HepG2 (cell line): Measurements from ENCODE around the gene NUP85. TPM values are rescaled to one million over a fixed set of nuclear protein-coding genes. Genes with fewer than 3 reads are reported as not detected.

Source experiments
- CREB1 ChIP-seq, 2 experiments: fragments of 450-650 bp in 1 of 2; IDR thresholded peaks; 2 replicates each; pipeline ENCODE4 v1.6.1; 2016 to 2017; ENCODE audit warnings: control low read depth in 1 of 2, mild to moderate bottlenecking in 1 of 2, missing compliant biosample characterization in 1 of 2, missing genetic modification characterization in 1 of 2
- ELF4 ChIP-seq: sonication (generic); formaldehyde crosslinking; IDR thresholded peaks from 2 replicates; pipeline ENCODE4 v1.5.0; 2020; ENCODE audit warnings: missing genetic modification reagents, mild to moderate bottlenecking, moderate library complexity, borderline replicate concordance
- FLYWCH1 ChIP-seq: sonication (generic); formaldehyde crosslinking; IDR thresholded peaks from 2 replicates; pipeline ENCODE4 v1.8.1; 2023; ENCODE audit warnings: mild to moderate bottlenecking, missing genetic modification reagents
- IKZF4 ChIP-seq: sonication (generic); formaldehyde crosslinking; IDR thresholded peaks from 2 replicates; pipeline ENCODE4 v1.5.1; 2020; ENCODE audit warnings: borderline replicate concordance, mild to moderate bottlenecking, low read depth, missing genetic modification reagents; ENCODE audit errors: not compliant biosample characterization
- JUN ChIP-seq: sonication (generic); formaldehyde crosslinking; IDR thresholded peaks from 2 replicates; pipeline ENCODE4 v1.4.0; 2020; ENCODE audit warnings: mild to moderate bottlenecking, missing genetic modification reagents
- KDM4B ChIP-seq: sonication (generic); formaldehyde crosslinking; IDR thresholded peaks from 2 replicates; pipeline ENCODE4 v1.4.0; 2020; ENCODE audit warnings: missing genetic modification reagents
- ONECUT2 ChIP-seq: sonication (generic); formaldehyde crosslinking; IDR thresholded peaks from 2 replicates; pipeline ENCODE4 v1.4.0; 2020; ENCODE audit warnings: missing genetic modification reagents
- PHF5A ChIP-seq: IDR thresholded peaks from one replicate; pipeline ENCODE4 v1.6.1; 2018; ENCODE audit warnings: low read depth, missing genetic modification reagents; ENCODE audit not compliant: unreplicated experiment
- SAFB2 ChIP-seq: sonication (generic); formaldehyde crosslinking; IDR thresholded peaks from 2 replicates; pipeline ENCODE4 v1.5.1; 2020; ENCODE audit warnings: missing genetic modification reagents, low read depth, mild to moderate bottlenecking, borderline replicate concordance
- SETDB1 ChIP-seq: sonication (generic); formaldehyde crosslinking; IDR thresholded peaks from 2 replicates; pipeline ENCODE4 v1.5.1; 2020; ENCODE audit warnings: missing genetic modification reagents, mild to moderate bottlenecking, borderline replicate concordance
- STAT6 ChIP-seq: sonication (generic); formaldehyde crosslinking; IDR thresholded peaks from 2 replicates; pipeline ENCODE4 v1.4.0; 2020; ENCODE audit warnings: missing genetic modification reagents, mild to moderate bottlenecking, borderline replicate concordance
- ZNF484 ChIP-seq: sonication (generic); formaldehyde crosslinking; IDR thresholded peaks from 2 replicates; pipeline ENCODE4 v1.5.1; 2020; ENCODE audit warnings: mild to moderate bottlenecking, low read depth, missing genetic modification reagents, borderline replicate concordance
- ZNF513 ChIP-seq: sonication (generic); formaldehyde crosslinking; conservative IDR thresholded peaks from 2 replicates; pipeline ENCODE4 v1.5.0; 2020; ENCODE audit warnings: missing genetic modification reagents
- polyA plus RNA-seq, 8 experiments: library from polyadenylated mRNA; depleted of rRNA in 3 of 8; stranded (reverse) in 7 of 8; unstranded in 1 of 8; fragments of >200 nt; fragmentation: Illumina TruSeq in 4 of 8; extraction: Trizol in 4 of 8; gene quantifications; 2 replicates each; pipeline versions ENCODE4 v1.2.1 to v1.2.3, GENCODE V29; 2011 to 2016; ENCODE audit warnings: low read depth in 4 of 8, missing spikeins in 1 of 8, mixed read lengths in 1 of 8; ENCODE audit not compliant: insufficient read depth in 1 of 8
- total RNA-seq, 5 experiments: library from RNA; depleted of rRNA; stranded (reverse); fragments of >200 nt; fragmentation: Illumina TruSeq; extraction: Trizol; gene quantifications; 2 replicates each; pipeline ENCODE4 v1.2.3, GENCODE V29; 2016; ENCODE audit warnings: low read depth in 1 of 5
- TF ChIP-seq, protein P1 (sequence below): sonication (generic); formaldehyde crosslinking; IDR thresholded peaks from 2 replicates; pipeline ENCODE4 v1.9.0; 2021; ENCODE audit warnings: missing genetic modification reagents, mild to moderate bottlenecking, borderline replicate concordance
- TF ChIP-seq, protein P2 (sequence below): sonication (generic); formaldehyde crosslinking; IDR thresholded peaks from 2 replicates; pipeline ENCODE4 v1.5.0; 2020; ENCODE audit warnings: mild to moderate bottlenecking, missing genetic modification reagents, borderline replicate concordance

Gene NUP85
- total and polyA plus RNA-seq, 2 of the 13 experiments (the other 11 are each of a cell fraction or from before 2014, with no cell fraction given) = 89.1 to 124 TPM

- TF ChIP-seq ONECUT2 (CRISPR knock-in tag) (no peak), SETDB1 (CRISPR knock-in tag) (no peak), ELF4 (CRISPR knock-in tag) (no peak), CREB1 (IDR thresholded peaks at IDR 0.05) (no peak), CREB1 (CRISPR knock-in tag; IDR thresholded peaks at IDR 0.05) (no peak), ZNF484 (CRISPR knock-in tag) (no peak), STAT6 (CRISPR knock-in tag) (no peak), KDM4B (CRISPR knock-in tag) (no peak), FLYWCH1 (CRISPR knock-in tag) (no peak), IKZF4 (peak; percentile 45), PHF5A (no peak), JUN (CRISPR knock-in tag) (no peak), ZNF513 (no peak), SAFB2 (no peak)
- TF ChIP-seq, protein P1, sequence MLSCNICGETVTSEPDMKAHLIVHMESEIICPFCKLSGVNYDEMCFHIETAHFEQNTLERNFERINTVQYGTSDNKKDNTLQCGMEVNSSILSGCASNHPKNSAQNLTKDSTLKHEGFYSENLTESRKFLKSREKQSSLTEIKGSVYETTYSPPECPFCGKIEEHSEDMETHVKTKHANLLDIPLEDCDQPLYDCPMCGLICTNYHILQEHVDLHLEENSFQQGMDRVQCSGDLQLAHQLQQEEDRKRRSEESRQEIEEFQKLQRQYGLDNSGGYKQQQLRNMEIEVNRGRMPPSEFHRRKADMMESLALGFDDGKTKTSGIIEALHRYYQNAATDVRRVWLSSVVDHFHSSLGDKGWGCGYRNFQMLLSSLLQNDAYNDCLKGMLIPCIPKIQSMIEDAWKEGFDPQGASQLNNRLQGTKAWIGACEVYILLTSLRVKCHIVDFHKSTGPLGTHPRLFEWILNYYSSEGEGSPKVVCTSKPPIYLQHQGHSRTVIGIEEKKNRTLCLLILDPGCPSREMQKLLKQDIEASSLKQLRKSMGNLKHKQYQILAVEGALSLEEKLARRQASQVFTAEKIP (CRISPR knock-in tag) = no peak
- TF ChIP-seq, protein P2, sequence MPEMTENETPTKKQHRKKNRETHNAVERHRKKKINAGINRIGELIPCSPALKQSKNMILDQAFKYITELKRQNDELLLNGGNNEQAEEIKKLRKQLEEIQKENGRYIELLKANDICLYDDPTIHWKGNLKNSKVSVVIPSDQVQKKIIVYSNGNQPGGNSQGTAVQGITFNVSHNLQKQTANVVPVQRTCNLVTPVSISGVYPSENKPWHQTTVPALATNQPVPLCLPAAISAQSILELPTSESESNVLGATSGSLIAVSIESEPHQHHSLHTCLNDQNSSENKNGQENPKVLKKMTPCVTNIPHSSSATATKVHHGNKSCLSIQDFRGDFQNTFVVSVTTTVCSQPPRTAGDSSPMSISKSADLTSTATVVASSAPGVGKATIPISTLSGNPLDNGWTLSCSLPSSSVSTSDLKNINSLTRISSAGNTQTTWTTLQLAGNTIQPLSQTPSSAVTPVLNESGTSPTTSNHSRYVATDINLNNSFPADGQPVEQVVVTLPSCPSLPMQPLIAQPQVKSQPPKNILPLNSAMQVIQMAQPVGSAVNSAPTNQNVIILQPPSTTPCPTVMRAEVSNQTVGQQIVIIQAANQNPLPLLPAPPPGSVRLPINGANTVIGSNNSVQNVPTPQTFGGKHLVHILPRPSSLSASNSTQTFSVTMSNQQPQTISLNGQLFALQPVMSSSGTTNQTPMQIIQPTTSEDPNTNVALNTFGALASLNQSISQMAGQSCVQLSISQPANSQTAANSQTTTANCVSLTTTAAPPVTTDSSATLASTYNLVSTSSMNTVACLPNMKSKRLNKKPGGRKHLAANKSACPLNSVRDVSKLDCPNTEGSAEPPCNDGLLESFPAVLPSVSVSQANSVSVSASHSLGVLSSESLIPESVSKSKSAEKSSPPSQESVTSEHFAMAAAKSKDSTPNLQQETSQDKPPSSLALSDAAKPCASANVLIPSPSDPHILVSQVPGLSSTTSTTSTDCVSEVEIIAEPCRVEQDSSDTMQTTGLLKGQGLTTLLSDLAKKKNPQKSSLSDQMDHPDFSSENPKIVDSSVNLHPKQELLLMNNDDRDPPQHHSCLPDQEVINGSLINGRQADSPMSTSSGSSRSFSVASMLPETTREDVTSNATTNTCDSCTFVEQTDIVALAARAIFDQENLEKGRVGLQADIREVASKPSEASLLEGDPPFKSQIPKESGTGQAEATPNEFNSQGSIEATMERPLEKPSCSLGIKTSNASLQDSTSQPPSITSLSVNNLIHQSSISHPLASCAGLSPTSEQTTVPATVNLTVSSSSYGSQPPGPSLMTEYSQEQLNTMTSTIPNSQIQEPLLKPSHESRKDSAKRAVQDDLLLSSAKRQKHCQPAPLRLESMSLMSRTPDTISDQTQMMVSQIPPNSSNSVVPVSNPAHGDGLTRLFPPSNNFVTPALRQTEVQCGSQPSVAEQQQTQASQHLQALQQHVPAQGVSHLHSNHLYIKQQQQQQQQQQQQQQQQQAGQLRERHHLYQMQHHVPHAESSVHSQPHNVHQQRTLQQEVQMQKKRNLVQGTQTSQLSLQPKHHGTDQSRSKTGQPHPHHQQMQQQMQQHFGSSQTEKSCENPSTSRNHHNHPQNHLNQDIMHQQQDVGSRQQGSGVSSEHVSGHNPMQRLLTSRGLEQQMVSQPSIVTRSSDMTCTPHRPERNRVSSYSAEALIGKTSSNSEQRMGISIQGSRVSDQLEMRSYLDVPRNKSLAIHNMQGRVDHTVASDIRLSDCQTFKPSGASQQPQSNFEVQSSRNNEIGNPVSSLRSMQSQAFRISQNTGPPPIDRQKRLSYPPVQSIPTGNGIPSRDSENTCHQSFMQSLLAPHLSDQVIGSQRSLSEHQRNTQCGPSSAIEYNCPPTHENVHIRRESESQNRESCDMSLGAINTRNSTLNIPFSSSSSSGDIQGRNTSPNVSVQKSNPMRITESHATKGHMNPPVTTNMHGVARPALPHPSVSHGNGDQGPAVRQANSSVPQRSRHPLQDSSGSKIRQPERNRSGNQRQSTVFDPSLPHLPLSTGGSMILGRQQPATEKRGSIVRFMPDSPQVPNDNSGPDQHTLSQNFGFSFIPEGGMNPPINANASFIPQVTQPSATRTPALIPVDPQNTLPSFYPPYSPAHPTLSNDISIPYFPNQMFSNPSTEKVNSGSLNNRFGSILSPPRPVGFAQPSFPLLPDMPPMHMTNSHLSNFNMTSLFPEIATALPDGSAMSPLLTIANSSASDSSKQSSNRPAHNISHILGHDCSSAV = no peak
Measured at GRCh38 chr17:75238684-75239191, 33.3 kb downstream of the NUP85 start (continued).
